Activated CD8-positive, alpha-beta memory T cell treated with anti-CD3 and anti-CD28 coated beads, Interleukin-2, amount 50 U/mL, for 24 hours (primary cell): ENCODE data around the gene GPR15LG.

Source experiments
- DNase-seq: peaks from one replicate; pipeline ENCODE4 v3.0.0-alpha.2; 2020; ENCODE audit errors: extremely low read depth

The GPR15LG gene

DNA sequence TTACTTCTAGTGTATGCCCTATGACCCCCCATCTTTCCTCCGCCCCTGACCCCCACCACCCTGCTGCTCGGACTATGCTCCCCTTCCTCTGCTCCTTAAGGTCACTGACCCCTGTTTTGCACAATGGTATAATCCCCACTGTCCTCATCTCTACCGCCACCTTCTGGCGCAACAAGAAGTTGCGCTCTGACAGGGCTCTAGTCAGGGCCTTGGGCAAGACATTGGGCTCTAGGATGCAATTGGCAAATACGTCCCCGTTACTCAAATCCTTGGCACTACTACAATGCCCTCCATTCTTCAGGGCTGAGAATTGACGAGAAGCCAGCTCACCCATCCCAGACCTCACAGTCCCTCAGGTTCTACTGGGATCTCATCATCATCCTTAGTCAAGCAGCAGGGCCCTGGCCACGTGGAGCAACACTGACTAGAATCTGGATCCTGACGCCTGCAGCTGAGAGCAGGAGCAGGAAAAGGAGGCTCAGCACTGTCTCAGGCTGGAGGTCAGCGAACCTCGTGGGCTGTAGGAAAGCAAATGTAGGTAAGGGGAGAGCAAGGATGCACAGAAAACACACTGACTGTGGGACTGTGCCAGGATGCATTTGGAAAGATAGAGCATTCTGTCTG is 41.1 kb downstream of the GPR15LG start:
- no peak for DNase-seq

DNA sequence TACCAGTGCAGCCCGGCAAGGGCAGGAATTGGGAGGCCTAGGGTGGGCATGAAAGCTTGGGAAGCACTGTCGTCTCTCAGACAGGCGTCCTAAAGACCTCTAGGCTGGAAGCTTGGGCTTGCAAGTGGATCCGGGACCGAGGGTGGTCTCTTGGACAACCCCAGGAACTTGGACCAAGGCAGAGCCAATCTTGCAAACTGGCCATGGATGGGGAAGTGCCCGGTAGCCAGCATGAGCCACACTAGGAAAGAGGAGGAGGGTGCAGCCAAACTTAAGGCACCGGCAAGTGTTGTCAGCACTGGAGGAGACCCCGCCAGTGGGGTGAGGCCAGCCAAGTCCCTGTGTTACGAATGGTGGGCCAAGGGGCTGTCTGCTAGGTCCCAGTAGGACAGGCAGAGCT is 43.2 kb downstream of the GPR15LG start:
- DNase-seq, result no peak

- no peak for DNase-seq
Measured at GRCh38 chr10:84217746-84218145, 44.1 kb downstream of the GPR15LG start.

GRCh38 chr10:84221916-84222315 is 48.3 kb downstream of the GPR15LG start:
- no peak for DNase-seq

GRCh38 chr10:84224411-84225028 is 50.9 kb downstream of the GPR15LG start:
- DNase-seq, result no peak

DNA sequence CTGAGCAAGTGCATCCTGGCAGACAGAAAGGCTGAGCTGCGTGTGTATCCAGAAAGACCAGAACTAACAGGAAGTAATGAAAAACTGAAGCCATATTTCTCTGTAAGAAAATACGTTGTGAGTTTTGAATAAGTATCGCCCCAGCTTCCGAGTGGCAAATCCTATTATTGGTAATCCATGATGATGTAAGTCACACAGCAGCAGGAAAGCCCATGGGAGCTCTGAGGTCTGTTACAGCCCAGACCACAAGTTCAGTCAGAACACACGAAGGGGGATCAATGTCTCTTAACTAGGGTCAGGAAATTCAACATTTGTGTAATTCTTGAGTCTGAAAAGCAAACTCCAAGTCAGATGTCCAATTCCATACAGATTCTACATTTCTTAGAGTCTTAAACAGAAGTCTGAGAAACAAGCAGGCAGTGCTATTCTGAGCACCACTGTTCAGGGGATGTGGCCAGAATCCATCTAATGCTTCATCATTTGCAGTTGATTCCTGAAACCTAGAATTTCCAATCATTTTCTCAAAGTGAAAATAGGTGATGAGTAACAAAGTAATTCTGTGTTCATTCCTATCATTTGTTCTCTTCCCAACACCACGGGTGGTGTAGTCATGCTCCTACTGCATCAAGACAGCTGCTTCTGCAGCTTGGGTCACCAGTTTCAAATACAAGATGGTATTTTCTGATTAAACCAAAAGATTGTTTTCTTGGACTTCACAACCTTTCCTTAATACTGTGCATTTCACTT is 52.0 kb downstream of the GPR15LG start, which contains the start of gene LRIT2:
Gene LRIT2, minus strand, starts transcription at position 118 of the 747 bp plus-strand sequence. Its CDS starts 24 bp downstream, at position 94.
- no peak for DNase-seq

DNA sequence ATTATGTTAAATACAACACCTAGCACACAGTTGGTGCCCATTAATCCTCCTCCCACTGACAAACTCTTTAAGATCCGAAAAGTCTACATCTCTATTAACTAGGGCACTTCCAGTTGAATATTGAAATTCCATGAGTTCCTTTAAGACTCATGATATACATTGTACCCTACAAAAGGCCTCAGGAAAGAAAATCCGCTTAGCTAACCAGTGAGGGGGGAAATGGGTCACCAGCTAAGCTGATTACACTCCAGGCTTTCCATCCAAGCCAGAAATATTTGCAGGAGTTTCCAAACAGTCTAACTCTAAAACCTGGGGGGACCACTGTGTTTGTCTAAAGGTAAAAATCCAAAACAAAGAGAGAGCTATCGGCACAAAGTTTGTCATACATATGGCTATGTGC is 53.0 kb downstream of the GPR15LG start:
- DNase-seq, result no peak

- DNase-seq, result no peak
Measured at GRCh38 chr10:84227810-84228209, 54.2 kb downstream of the GPR15LG start.

DNA sequence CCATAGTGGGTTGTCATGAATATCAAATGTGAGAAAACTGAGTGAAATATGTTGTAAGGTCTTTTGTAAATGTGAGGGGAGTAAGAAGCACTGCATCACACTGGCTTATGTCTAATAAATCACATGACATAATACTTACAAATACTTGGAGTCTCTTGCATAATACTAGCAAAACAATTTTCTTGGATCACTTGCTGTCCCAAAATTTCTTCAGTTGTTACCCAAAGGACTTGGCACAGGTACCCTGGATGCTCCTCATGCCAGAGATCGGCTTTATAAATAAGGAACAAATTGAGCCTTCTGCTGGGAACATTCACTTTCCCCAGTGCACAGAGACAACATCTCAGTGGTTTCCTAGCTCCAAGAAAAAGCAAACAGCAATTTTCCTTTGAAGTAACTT is 56.8 kb downstream of the GPR15LG start:
- no peak for DNase-seq

DNA sequence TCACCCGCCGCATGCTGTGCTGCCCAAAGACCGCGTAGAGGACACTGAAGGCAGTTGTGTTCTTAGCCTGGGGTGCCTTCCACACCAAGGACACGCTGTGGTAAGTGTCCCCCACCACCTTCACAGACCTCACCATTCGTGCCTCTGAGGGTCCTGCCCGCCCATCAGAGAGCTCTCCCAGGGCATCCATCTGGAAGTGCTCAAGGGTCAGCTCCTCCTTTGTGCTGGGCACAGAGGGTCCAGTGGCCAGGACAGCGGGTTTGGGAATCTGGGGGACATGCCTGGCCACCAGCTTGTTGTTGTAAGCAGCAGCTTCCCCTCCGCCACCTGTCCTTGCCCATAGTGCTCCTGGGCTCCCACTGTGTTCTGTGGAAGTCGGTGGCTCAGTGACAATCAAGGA is 58.8 kb downstream of the GPR15LG start:
- DNase-seq, result no peak

DNA sequence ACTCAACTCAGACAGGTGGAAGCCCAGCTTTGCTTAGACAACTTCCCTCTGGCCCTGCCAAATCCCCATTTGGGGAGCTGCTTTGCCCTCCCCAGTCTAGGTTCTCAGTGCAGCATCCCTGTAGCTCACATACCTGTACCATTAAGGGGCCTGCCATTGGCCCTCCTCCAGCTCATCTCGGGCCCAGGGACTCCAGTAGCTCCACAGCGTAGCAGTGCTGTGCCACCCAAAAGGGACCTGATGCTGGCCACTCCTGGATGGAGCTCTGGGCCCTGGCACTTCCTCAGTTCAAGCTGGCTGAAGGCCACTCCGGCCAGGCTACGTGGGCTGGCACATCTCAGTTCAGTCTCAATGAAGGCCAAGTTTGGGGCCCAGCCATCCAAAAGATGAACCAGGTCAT is 60.3 kb downstream of the GPR15LG start:
- DNase-seq, result no peak

DNA sequence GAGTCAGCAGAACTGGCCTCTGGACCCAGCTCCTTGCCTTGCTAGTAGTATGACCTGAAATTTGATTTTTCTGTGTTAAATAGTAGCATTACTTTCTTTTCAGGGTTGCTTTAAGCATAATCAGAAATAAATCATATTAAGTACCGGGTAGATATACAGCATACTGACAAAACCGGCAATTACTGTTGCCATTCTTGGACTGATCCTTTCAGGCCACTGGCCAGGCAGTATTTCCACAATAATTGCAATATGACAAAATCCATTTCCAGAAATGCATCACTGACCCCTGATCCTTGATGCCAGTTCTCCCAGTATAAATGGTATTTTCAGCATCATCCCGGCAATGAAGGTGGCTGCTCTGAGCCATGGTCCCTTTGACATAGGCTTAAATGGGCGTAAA is 60.9 kb downstream of the GPR15LG start:
- no peak for DNase-seq
